GM12872 (cell line): ENCODE measurements around the gene PIK3R3.

Experiments used
- TF ChIP-seq, protein P1 (sequence below): IDR thresholded peaks from 3 replicates; pipeline ENCODE4 v1.5.1; 2011; ENCODE audit warnings: low read depth, mild to moderate bottlenecking, low read length, moderate library complexity; ENCODE audit not compliant: insufficient read depth

Gene PIK3R3

DNA sequence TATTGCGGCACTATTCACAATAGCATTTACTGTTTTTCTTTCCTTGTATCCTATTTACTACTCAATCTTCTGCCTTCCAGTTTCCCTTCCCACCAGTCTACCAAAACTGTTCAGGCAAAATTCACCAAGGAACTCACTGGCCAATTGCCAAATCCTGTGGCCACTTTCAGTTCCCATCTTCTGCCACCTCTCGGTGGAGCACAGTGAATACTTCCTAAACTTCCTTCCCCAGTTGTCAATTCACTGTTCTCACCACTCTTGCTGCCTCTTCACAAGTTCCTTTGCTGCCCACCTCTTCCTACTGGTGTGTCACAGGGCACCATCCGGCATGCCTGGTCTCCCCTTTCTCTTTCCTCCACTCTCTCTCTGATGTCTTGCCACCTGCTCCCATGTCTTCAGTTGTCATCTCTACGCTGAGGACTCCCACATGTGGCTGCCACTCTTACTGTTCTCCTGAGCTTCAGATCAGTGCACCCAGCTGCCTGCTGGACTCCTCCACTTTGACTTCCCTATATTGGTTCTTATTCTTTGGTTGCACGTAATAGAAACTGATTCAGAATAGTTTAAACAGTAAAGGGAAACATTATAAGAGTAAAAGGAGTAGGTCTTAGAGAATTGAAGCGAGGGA lies 114.4 kb downstream of the PIK3R3 start:
- TF ChIP-seq, protein P1, sequence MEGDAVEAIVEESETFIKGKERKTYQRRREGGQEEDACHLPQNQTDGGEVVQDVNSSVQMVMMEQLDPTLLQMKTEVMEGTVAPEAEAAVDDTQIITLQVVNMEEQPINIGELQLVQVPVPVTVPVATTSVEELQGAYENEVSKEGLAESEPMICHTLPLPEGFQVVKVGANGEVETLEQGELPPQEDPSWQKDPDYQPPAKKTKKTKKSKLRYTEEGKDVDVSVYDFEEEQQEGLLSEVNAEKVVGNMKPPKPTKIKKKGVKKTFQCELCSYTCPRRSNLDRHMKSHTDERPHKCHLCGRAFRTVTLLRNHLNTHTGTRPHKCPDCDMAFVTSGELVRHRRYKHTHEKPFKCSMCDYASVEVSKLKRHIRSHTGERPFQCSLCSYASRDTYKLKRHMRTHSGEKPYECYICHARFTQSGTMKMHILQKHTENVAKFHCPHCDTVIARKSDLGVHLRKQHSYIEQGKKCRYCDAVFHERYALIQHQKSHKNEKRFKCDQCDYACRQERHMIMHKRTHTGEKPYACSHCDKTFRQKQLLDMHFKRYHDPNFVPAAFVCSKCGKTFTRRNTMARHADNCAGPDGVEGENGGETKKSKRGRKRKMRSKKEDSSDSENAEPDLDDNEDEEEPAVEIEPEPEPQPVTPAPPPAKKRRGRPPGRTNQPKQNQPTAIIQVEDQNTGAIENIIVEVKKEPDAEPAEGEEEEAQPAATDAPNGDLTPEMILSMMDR: no peak

DNA sequence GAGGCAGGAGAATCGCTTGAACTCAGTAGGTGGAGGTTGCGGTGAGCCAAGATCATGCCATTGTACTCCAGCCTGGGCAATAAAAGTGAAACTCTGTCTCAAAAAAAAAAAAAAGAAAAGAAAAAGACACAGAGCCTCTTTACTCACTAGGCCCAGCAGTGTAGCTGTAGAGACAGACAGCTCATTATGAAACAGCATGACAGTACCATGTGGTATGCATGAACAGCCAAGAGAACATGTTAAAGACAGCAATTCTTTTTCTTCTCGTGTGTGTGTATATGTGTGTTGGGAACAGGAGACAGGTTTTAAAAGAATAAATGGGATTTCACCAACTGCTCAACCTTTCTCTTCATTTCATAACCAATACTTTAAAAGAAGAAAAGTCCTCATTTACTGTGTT lies 118.8 kb downstream of the PIK3R3 start:
- TF ChIP-seq, protein P1: no peak

DNA sequence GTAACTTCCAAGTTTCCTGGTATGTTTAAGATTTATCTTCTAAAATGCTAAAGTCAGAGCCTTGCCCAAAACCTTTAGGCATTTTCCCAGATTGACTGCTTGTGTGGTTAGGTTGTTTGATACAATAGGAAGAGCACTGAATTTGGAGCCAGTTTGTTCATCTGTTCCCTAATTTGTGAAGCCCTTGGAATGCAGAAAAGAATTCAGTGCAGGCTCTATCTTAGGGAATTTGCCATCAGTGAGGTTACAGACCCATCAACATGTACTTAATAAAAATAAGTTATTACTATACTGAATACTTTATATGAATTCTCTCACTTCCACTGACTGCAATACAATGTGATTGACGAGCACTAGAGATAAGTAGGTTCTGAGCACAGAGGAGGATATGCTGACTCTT lies 120.2 kb downstream of the PIK3R3 start:
- TF ChIP-seq, protein P1: no peak

DNA sequence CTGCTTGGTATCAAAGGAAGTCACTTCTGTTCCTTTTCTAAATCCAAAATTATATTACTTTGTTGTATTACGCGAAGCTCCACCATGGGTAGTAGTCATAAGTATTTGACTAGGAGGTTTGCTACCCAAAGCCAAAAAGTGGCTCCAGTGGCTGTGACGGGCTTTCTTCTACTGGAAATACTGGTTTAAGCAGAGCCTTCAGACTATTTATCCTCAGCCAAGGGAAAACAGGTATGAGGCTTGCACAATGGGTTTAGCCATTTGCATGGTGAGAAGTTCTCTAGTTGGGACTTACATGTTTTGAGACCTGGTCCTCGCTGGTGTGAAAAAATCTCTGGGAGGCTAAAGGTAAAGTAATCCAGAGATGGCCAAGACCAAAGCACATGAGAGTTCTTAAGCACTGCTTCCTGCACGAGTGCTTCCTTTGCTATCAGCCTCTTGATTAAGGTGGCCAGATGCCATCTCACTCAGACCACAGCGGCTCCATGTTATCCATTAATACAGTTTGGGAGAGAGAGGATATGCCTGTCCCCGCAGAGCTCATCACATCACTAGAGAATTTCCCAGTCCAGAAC lies 121.2 kb downstream of the PIK3R3 start:
- TF ChIP-seq, protein P1: no peak

DNA sequence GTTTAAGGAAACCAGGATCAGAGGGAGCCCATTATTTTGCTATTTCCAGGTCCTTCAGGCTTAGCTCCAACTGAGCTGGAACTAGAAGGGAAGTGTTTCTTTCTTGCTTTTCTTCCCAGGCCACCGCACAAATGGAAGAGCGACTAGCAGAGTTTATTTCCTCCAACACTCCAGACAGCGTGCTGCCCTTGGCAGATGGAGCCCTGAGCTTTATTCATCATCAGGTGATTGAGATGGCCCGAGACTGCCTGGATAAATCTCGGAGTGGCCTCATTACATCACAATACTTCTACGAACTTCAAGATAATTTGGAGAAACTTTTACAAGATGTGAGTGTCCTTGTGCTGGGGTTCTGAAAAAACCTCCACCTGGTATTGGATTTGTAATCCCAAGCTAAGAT lies 121.8 kb downstream of the PIK3R3 start:
- TF ChIP-seq, protein P1: no peak

DNA sequence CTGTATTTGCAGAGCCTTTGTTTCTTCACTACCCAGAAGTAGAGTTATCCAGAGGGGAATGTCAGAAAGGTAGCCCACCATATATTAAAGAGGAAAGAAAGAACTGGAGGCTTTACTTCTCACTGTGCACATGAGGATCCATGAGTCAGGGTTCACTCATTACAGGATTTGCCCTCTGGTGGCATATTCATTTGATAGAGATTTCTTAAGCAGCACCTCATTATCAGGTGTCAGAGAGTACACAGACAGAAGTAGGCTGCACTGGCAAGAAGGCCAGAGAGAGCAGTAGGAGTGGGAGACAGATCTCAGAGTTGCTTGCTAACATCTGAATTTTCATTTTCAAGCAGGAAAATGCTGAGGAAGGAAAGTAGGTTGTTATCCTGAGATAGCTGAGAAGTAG lies 123.8 kb downstream of the PIK3R3 start:
- TF ChIP-seq, protein P1: no peak

DNA sequence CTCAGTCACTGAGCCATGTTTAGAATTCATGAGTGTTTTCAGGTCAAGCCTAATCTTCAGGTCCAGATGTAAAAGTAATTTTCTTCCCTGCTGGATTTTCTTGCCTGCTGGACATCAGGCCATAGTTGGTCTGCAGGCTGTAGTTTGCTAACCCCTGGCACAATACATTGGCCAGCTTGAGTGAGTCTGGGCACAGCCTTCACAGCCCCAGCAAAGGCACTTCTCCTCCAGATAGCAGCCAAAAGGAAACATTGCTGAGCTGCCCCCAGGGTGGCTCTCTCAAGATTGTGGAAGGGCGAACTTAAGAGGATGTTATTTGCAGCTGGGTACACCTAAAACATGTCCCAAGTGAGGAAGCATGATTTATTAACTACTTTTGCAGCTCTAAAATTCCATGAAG lies 126.8 kb downstream of the PIK3R3 start:
- TF ChIP-seq, protein P1: no peak
